Thymus (tissue), 14 donors: ENCODE data around the gene NMS. TPM values are rescaled to one million over a fixed set of nuclear protein-coding genes. Genes with fewer than 3 reads are reported as not detected.

Source experiments
- DNase-seq, 9 donors: peaks; one replicate each; pipeline ENCODE4 v3.0.0-alpha.2; 2013; ENCODE audit warnings: low spot score in 9 of 9, low read depth in 6 of 9, missing footprints in 1 of 9
- H3K27ac ChIP-seq, 2 donors: one replicate each; pipeline ENCODE4 v1.5.1; 2013; ENCODE audit warnings: control low read depth in 1 of 2, low read depth in 1 of 2, low read length in 1 of 2, mild to moderate bottlenecking in 1 of 2, moderate library complexity in 1 of 2
- H3K27me3 ChIP-seq, 2 donors: one replicate each; pipeline ENCODE4 v1.5.1; 2013; ENCODE audit warnings: low read length in 1 of 2; ENCODE audit not compliant: control insufficient read depth in 2 of 2, insufficient read depth in 1 of 2
- H3K36me3 ChIP-seq, 2 donors: one replicate each; pipeline ENCODE4 v1.5.1; 2013; ENCODE audit warnings: low read length in 1 of 2, mild to moderate bottlenecking in 1 of 2, moderate library complexity in 1 of 2; ENCODE audit not compliant: control insufficient read depth in 2 of 2, insufficient read depth in 2 of 2
- H3K4me1 ChIP-seq, 2 donors: one replicate each; pipeline ENCODE4 v1.5.1; 2013; ENCODE audit warnings: low read length in 2 of 2; ENCODE audit not compliant: control insufficient read depth in 2 of 2, insufficient read depth in 2 of 2
- H3K4me3 ChIP-seq, 2 donors: one replicate each; pipeline ENCODE4 v1.5.1; 2013; ENCODE audit warnings: low read length in 2 of 2, control low read depth in 1 of 2, mild to moderate bottlenecking in 1 of 2
- H3K9me3 ChIP-seq, 2 donors: one replicate each; pipeline ENCODE4 v1.5.1; 2013; ENCODE audit warnings: low read length in 1 of 2, mild to moderate bottlenecking in 1 of 2; ENCODE audit not compliant: control insufficient read depth in 2 of 2, insufficient read depth in 1 of 2
- WGBS: extraction: QIAGEN DNeasy Blood & Tissue Kit; methylation state at CpG from one replicate; pipeline ENCODE4 v1.1.7; 2013; 5-methylcytosine and 5-hydroxymethylcytosine counted together
- long read RNA-seq, 10 donors: transcript quantifications; one replicate each; lab custom pipeline, GENCODE V29; 2026
- polyA plus RNA-seq: library from polyadenylated mRNA; stranded (reverse); fragments of 200-250 nt; gene quantifications from one replicate; pipeline ENCODE4 v1.2.3, GENCODE V29; 2013
- total RNA-seq: library from RNA; stranded (reverse); fragments of 120-200 nt; gene quantifications from one replicate; pipeline ENCODE4 v1.2.4, GENCODE V29; 2013
- donor health status: healthy.

The NMS gene
- total RNA-seq (not detected), polyA plus RNA-seq (0.84 TPM)
- long read RNA-seq, donor 1: 0 reads
- long read RNA-seq, donor 2: 0 reads
- long read RNA-seq, donor 3: 0 reads
- long read RNA-seq, donor 4: 0 reads
- long read RNA-seq, donor 5: 0 reads
- long read RNA-seq, donor 6: 0 reads
- long read RNA-seq, donor 7: 0 reads
- long read RNA-seq, donor 8: 0 reads
- long read RNA-seq, donor 9: 0 reads
- long read RNA-seq, donor 10: 0 reads

GRCh38 chr2:100470182-100470581, at the start of gene NMS:
Gene NMS (plus strand): TSS chr2:100470482. CDS start chr2:100470489, 7 bp downstream.
- H3K4me3 ChIP-seq: no peak within 1 kb of the TSS
- no peaks in the 10 kb centered on the region for H3K36me3 ChIP-seq
- H3K27me3 ChIP-seq: peaks cover 2 to 6% of the 10 kb centered on the region in 2 donors
- no peaks in the 10 kb centered on the region for H3K9me3 ChIP-seq
- DNase-seq: no peak
- 95% methylated on average over 7 of the region's 7 CpGs for WGBS
- H3K4me1 ChIP-seq: no peaks in the 10 kb centered on the region
- no peak within 1 kb of the TSS for H3K27ac ChIP-seq

DNA sequence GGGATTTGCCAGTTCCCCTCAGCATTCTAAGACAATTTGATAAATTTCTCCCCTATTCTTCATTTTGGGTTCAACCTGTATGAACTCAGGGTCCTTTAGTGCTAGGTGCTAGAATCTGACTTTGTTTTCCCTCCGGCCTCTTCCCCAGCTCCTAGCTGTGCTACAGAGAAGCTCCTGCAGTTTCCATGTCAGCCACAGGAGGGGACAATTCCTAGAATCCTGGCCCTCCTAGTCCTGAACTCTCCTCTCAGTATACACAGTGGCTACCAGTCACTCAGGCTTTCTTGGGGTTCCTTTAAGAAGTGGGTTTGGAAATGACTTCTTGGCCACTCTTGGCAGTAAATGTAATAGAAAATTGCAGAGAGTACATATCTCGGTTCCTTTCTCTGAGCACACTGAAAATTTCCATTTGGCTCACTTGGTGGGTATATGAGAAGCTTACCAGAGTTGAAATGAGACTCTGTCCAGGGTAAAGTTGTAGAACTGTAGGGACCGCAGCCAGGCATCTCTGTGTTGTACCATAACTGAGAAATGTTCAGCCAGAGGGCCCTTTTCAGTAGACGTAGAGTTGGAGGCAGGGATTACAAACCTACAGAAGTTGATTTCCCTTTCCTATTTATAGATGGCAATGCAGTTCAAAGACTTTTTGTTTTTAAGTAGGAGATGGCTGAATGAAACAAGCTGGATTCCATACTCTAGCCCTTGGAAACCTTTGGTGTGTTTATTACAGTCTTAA, 47.8 kb upstream of the NMS start:
- H3K27ac ChIP-seq: no peak overlapping the region
- H3K36me3 ChIP-seq: no peaks in the 10 kb centered on the region
- H3K27me3 ChIP-seq: no peaks in the 10 kb centered on the region
- no peaks in the 10 kb centered on the region for H3K9me3 ChIP-seq
- no peak overlapping the region for H3K4me3 ChIP-seq
- DNase-seq: no peak
- H3K4me1 ChIP-seq: peaks cover 0 to 5% of the 10 kb centered on the region in 2 donors
- 94% methylated on average over 4 of the region's 4 CpGs for WGBS

DNA sequence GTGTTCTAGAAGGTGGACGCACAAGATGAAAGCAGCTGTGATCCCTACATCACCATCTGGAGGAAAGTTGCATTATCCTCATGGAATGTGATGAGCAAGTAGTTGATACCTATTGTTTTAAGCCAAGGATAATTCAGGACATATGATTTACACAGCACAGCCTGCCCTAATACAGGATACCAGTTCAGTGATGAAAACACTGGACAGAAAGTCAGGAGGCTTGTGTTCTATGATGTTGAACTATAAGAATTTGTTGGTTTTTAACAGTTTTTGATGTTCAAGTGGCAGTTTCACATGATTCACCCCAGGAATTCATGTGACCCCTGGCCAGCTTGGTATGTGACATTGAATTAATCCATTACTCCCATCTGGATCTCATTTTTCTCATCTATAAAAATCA, 46.7 kb upstream of the NMS start:
- no peaks in the 10 kb centered on the region for H3K4me1 ChIP-seq
- 98% methylated on average over 1 of the region's 1 CpG for WGBS
- no peaks in the 10 kb centered on the region for H3K9me3 ChIP-seq
- H3K27me3 ChIP-seq: no peaks in the 10 kb centered on the region
- H3K4me3 ChIP-seq: no peak overlapping the region
- H3K36me3 ChIP-seq: no peaks in the 10 kb centered on the region
- DNase-seq: no peak
- no peak overlapping the region for H3K27ac ChIP-seq

- WGBS: 95% methylated on average over 4 of the region's 4 CpGs
- no peak for DNase-seq
- Histone ChIP-seq H3K9me3 (no peaks in the 10 kb centered on the region), H3K27ac (no peak overlapping the region), H3K4me1 (no peaks in the 10 kb centered on the region), H3K4me3 (no peak overlapping the region), H3K27me3 (no peaks in the 10 kb centered on the region), H3K36me3 (no peaks in the 10 kb centered on the region)
Observed at GRCh38 chr2:100424277-100424875, 45.9 kb upstream of the NMS start.

GRCh38 chr2:100425107-100425506, 45.2 kb upstream of the NMS start:
- H3K4me1 ChIP-seq: no peaks in the 10 kb centered on the region
- H3K9me3 ChIP-seq: no peaks in the 10 kb centered on the region
- DNase-seq: no peak
- WGBS: 97% methylated on average over 4 of the region's 4 CpGs
- H3K4me3 ChIP-seq: no peak overlapping the region
- H3K36me3 ChIP-seq: no peaks in the 10 kb centered on the region
- H3K27me3 ChIP-seq: no peaks in the 10 kb centered on the region
- no peak overlapping the region for H3K27ac ChIP-seq

GRCh38 chr2:100425573-100426383, 44.5 kb upstream of the NMS start:
- no peaks in the 10 kb centered on the region for H3K4me1 ChIP-seq
- 93% methylated on average over 15 of the region's 15 CpGs for WGBS
- no peak for DNase-seq
- H3K27me3 ChIP-seq: no peaks in the 10 kb centered on the region
- no peak overlapping the region for H3K27ac ChIP-seq
- H3K9me3 ChIP-seq: no peaks in the 10 kb centered on the region
- H3K4me3 ChIP-seq: no peak overlapping the region
- no peaks in the 10 kb centered on the region for H3K36me3 ChIP-seq

GRCh38 chr2:100426384-100426720, 43.9 kb upstream of the NMS start:
- H3K4me3 ChIP-seq: no peak overlapping the region
- no peaks in the 10 kb centered on the region for H3K36me3 ChIP-seq
- no peaks in the 10 kb centered on the region for H3K27me3 ChIP-seq
- DNase-seq: no peak
- WGBS: 96% methylated on average over 18 of the region's 18 CpGs
- no peak overlapping the region for H3K27ac ChIP-seq
- no peaks in the 10 kb centered on the region for H3K4me1 ChIP-seq
- H3K9me3 ChIP-seq: no peaks in the 10 kb centered on the region

GRCh38 chr2:100427111-100427510, 43.2 kb upstream of the NMS start:
- WGBS: 98% methylated on average over 12 of the region's 12 CpGs
- Histone ChIP-seq H3K27ac (no peak overlapping the region), H3K36me3 (no peaks in the 10 kb centered on the region), H3K4me1 (no peaks in the 10 kb centered on the region), H3K4me3 (no peak overlapping the region), H3K27me3 (no peaks in the 10 kb centered on the region), H3K9me3 (no peaks in the 10 kb centered on the region)
- no peak for DNase-seq
